ENCODE data around the gene NLGN4X.

DNA sequence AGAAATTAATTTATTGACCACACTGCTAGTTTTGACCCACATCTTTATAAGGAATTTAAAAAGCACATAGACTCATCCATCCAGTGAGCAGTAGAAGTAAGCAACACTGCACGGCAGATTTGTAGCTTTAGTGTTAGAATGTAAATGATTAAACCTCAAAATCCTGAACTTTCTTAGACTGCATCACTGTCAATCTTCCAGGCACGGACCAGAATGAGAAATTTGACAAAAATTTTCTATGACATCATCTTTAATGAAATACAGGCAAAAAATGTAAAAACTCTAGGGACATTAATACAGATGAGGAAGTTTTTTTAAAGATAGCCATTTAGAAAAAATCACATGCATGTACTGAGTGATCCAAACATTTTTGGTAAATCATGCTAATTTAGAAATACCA, 29.2 kb downstream of the NLGN4X start:
- TF ChIP-seq, protein P1, sequence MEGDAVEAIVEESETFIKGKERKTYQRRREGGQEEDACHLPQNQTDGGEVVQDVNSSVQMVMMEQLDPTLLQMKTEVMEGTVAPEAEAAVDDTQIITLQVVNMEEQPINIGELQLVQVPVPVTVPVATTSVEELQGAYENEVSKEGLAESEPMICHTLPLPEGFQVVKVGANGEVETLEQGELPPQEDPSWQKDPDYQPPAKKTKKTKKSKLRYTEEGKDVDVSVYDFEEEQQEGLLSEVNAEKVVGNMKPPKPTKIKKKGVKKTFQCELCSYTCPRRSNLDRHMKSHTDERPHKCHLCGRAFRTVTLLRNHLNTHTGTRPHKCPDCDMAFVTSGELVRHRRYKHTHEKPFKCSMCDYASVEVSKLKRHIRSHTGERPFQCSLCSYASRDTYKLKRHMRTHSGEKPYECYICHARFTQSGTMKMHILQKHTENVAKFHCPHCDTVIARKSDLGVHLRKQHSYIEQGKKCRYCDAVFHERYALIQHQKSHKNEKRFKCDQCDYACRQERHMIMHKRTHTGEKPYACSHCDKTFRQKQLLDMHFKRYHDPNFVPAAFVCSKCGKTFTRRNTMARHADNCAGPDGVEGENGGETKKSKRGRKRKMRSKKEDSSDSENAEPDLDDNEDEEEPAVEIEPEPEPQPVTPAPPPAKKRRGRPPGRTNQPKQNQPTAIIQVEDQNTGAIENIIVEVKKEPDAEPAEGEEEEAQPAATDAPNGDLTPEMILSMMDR (IDR thresholded peaks at IDR 0.05; ENCODE audit: low read length), result no peak
- no peak for TF ChIP-seq EZH2 (optimal IDR thresholded peaks at IDR 0.05; ENCODE audit: low read depth, low read length)
